Right lobe of liver (tissue), 4 donors: ENCODE results near the gene CNIH3.

Experiments used
- CTCF ChIP-seq, 4 donors: fragments of 200-600 bp in 3 of 4; fragments of 450-650 bp in 1 of 4; IDR thresholded peaks; one replicate each; pipeline versions ENCODE4 v1.5.1 to v1.8.0; 2016 to 2022; ENCODE audit warnings: antibody characterized with exemption in 4 of 4, mild to moderate bottlenecking in 2 of 4
- POLR2A ChIP-seq: fragments of 450-650 bp; IDR thresholded peaks from one replicate; pipeline ENCODE4 v1.6.1; 2017; ENCODE audit warnings: antibody characterized with exemption, mild to moderate bottlenecking
- donor health status: DM: no; HTN: no; CAD: no.
- donor health status: DM: no; HTN: no; CAD: no.
- donor health status: DM: no; HTN: yes; CAD: no.

GRCh38 chr1:224761245-224761644, 145.1 kb downstream of the CNIH3 start:
- TF ChIP-seq CTCF (IDR thresholded peaks at IDR 0.05) (no peak), POLR2A (no peak)
